ENCODE results near the gene LMF1. TPM values are rescaled to one million over a fixed set of nuclear protein-coding genes. Genes with fewer than 3 reads are reported as not detected.

The LMF1 gene
- total RNA-seq, 1 experiment from 2014 or later = 12.8 TPM

DNA sequence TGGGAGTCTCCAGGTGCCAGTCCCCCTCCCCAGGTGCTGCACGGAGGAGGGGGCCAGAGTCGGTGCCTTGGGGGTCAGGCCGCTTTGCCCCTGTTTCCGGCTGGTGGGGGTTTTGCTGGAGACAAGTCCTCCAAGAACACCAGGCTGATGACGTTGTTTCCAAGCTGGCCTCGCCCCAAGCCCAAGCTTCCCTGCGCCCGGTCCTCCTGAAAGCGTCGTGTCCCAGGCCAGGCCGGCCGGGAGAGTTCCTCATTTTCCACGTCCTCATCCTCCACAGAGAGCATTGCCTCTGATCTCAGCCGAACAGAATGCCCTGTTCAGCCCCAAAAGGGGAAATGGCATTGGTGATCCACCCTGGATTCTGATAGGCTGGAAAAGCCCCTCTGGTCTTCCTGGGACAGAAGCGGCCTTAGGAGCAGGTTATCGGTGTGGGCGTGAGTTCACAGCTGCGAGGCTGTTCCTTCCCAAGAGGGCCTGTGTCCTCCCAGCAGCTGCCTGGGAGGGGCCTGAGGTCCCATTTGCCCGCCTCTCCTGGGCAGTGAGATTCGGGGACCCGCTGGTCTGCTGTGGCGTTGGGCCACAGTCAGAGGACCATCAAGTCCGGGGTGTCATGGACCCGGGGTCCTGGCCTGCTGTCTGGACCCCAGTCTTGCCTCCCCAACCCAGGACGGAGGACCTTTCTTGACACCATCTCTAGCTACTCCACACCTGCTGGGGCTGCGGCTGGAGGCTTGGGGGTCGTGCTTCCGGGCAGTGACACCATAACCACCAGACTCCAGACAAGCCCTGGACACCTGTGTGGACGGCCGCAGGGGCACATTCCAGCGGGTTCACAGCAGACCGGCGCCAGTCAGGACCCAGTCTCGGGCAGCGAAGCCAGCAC is 17.9 kb upstream of the LMF1 start:
- H4K20me1 ChIP-seq (ENCODE audit: insufficient read depth) = no peaks in the 10 kb centered on the region
- RAD21 ChIA-PET (ENCODE audit: low non-redundant PET in 1 of 2, low total read pairs in 2 of 2, uncharacterized antibody in 2 of 2, unreplicated experiment in 2 of 2) = interaction anchor here in 1 of 2 experiments (0.6 kb wide), 1 partner anchor 60 kb away, joined by 4 read pairs; no protein-coding TSS in a partner anchor
- no peak overlapping the region for H3K9ac ChIP-seq (ENCODE audit: low read length)
- H3K27me3 ChIP-seq (ENCODE audit: insufficient read depth, low read length) = no peaks in the 10 kb centered on the region
- H3K9me2 ChIP-seq (ENCODE audit: insufficient read depth) = no peaks in the 10 kb centered on the region
- BruUV-seq (replicated peaks) = no TSS peak
- intact Hi-C loops (cut with micrococcal nuclease) = no loop called here
- ATAC-seq = 0 out of 2 replicates have a peak, but pooled peaks have one; percentile 28
- peaks cover 0 to 9% of the 10 kb centered on the region in 2 experiments; a peak in 1 of 4 replicates for H3K4me1 ChIP-seq (ENCODE audit: control insufficient read depth in 1 of 2, insufficient read depth in 2 of 2, low read length in 2 of 2)
- H3K36me3 ChIP-seq (ENCODE audit: control insufficient read depth in 1 of 2, insufficient read depth in 2 of 2, low read length in 2 of 2) = no peaks in the 10 kb centered on the region
- H3K27ac ChIP-seq (ENCODE audit: low read depth, low read length) = no peak overlapping the region
- H3K79me2 ChIP-seq (ENCODE audit: insufficient read depth, low read length) = no peaks in the 10 kb centered on the region
- DNase-seq (ENCODE audit: low read depth, low spot score) = no peak
- CTCF ChIA-PET = no interaction called here
- no peaks in the 10 kb centered on the region for H3K9me3 ChIP-seq (ENCODE audit: control insufficient read depth in 1 of 2, insufficient read depth in 1 of 2, low read depth in 1 of 2, low read length in 2 of 2)
- POLR2A ChIA-PET = no interaction called here
- no peak overlapping the region for H2AFZ ChIP-seq (ENCODE audit: low read depth, low read length, poor library complexity, severe bottlenecking)
- TF ChIP-seq, protein P1, sequence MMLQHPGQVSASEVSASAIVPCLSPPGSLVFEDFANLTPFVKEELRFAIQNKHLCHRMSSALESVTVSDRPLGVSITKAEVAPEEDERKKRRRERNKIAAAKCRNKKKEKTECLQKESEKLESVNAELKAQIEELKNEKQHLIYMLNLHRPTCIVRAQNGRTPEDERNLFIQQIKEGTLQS (IDR thresholded peaks at IDR 0.05) = no peak
- TF ChIP-seq RAD21 (IDR thresholded peaks at IDR 0.05; ENCODE audit: low read depth) = no peak
- no peak for TF ChIP-seq FOSL1 (IDR thresholded peaks at IDR 0.05; ENCODE audit: low read depth)
- no peak for TF ChIP-seq TCF7L2 (IDR thresholded peaks at IDR 0.05; ENCODE audit: borderline replicate concordance, extremely low read depth, insufficient read depth, insufficient read length)
- TF ChIP-seq, protein P2, sequence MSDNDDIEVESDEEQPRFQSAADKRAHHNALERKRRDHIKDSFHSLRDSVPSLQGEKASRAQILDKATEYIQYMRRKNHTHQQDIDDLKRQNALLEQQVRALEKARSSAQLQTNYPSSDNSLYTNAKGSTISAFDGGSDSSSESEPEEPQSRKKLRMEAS (IDR thresholded peaks at IDR 0.05) = no peak
- TF ChIP-seq, protein P3, sequence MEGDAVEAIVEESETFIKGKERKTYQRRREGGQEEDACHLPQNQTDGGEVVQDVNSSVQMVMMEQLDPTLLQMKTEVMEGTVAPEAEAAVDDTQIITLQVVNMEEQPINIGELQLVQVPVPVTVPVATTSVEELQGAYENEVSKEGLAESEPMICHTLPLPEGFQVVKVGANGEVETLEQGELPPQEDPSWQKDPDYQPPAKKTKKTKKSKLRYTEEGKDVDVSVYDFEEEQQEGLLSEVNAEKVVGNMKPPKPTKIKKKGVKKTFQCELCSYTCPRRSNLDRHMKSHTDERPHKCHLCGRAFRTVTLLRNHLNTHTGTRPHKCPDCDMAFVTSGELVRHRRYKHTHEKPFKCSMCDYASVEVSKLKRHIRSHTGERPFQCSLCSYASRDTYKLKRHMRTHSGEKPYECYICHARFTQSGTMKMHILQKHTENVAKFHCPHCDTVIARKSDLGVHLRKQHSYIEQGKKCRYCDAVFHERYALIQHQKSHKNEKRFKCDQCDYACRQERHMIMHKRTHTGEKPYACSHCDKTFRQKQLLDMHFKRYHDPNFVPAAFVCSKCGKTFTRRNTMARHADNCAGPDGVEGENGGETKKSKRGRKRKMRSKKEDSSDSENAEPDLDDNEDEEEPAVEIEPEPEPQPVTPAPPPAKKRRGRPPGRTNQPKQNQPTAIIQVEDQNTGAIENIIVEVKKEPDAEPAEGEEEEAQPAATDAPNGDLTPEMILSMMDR (IDR thresholded peaks at IDR 0.05 in 2 of 3, conservative IDR thresholded peaks at IDR 0.05 in 1 of 3; ENCODE audit: borderline replicate concordance in 1 of 3, insufficient read depth in 1 of 3, low read depth in 2 of 3, low read length in 2 of 3) = no peak
- no peak for TF ChIP-seq CEBPB (IDR thresholded peaks at IDR 0.05; ENCODE audit: low read depth)
- TF ChIP-seq, protein P4, sequence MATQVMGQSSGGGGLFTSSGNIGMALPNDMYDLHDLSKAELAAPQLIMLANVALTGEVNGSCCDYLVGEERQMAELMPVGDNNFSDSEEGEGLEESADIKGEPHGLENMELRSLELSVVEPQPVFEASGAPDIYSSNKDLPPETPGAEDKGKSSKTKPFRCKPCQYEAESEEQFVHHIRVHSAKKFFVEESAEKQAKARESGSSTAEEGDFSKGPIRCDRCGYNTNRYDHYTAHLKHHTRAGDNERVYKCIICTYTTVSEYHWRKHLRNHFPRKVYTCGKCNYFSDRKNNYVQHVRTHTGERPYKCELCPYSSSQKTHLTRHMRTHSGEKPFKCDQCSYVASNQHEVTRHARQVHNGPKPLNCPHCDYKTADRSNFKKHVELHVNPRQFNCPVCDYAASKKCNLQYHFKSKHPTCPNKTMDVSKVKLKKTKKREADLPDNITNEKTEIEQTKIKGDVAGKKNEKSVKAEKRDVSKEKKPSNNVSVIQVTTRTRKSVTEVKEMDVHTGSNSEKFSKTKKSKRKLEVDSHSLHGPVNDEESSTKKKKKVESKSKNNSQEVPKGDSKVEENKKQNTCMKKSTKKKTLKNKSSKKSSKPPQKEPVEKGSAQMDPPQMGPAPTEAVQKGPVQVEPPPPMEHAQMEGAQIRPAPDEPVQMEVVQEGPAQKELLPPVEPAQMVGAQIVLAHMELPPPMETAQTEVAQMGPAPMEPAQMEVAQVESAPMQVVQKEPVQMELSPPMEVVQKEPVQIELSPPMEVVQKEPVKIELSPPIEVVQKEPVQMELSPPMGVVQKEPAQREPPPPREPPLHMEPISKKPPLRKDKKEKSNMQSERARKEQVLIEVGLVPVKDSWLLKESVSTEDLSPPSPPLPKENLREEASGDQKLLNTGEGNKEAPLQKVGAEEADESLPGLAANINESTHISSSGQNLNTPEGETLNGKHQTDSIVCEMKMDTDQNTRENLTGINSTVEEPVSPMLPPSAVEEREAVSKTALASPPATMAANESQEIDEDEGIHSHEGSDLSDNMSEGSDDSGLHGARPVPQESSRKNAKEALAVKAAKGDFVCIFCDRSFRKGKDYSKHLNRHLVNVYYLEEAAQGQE (IDR thresholded peaks at IDR 0.05; ENCODE audit: low read depth) = no peak
- TF ChIP-seq POLR2AphosphoS5 (IDR thresholded peaks at IDR 0.05; ENCODE audit: low read depth, low read length) = no peak
- TF ChIP-seq YY1 (IDR thresholded peaks at IDR 0.05; ENCODE audit: extremely low read depth, insufficient replicate concordance, low read depth, low read length) = no peak
- TF ChIP-seq CBX3 (IDR thresholded peaks at IDR 0.05; ENCODE audit: low read depth) = no peak
- no peak for TF ChIP-seq EZH2phosphoT487 (IDR thresholded peaks at IDR 0.05; ENCODE audit: borderline replicate concordance)
- TF ChIP-seq EZH2 (IDR thresholded peaks at IDR 0.05) = no peak
- no peak for TF ChIP-seq SIN3A (IDR thresholded peaks at IDR 0.05; ENCODE audit: low read depth)
- no peak overlapping the region for H3K4me3 ChIP-seq (replicated peaks in 1 of 2; ENCODE audit: low read depth in 1 of 2, low read length in 2 of 2)
- H3K4me2 ChIP-seq (ENCODE audit: low read length) = no peak overlapping the region

Measured in HCT116 (cell line).